NCI-H2171 (cell line): ENCODE measurements around the gene ZNF618.

ENCODE experiments used
- DNase-seq: peaks from one replicate; lab custom pipeline; 2025; lab: John Stamatoyannopoulos, UW

Gene ZNF618

DNA sequence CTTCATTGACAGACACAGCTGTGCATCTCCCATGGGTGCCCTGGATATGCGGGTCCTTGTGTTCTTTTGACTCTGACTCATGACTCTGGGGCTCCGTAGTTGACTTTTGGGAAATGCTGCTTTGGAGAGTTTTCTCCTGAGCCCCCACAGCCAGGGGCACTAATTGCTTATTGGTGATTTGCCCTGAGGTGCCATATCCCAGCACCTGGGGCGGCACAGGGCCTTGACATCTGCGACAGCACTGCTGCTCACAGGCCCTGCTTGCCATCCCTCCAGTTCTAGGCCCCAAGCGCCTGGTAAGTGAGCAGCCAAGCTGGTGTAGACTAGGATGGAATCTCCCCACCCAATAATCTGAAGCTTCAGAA lies 126.9 kb downstream of the ZNF618 start:
- no peak for DNase-seq

DNA sequence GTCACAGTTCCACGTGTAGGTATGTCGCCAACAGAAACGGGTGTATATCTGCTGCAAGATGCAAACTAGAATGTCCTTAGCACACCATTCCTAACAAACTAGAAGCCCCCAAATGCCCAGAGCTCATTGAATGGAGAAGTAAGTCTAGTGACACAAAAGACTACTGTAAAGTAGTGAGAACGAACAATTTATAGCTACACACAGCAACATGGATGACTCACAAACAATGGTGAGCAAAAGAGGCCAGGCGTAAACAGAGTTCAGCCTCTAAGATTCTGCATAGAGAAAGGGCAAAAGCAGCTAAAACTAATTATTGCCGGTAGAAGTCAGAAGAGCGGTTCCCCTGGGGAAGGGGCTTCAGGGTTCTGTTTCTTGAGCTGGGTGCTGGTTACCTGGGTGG lies 127.2 kb downstream of the ZNF618 start:
- DNase-seq = no peak

DNA sequence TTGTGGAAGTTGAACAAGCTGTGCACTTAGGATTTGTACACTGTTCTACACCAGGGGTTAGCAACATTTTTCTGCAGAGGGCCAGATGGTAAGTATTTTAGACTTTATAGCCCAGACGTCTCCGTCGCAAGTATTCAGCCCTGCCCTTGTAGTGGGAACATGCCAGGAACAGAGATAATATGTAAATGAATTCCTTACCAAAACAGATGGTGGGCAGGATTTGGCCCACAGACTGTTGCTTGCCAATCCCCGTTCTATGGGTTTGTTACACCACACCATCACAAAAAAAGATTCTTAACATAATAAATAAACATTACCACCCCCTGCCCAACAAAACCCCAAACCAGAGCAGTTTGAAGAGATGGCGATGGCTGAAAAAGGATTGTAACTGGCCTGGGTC lies 127.6 kb downstream of the ZNF618 start:
- peak; percentile 27 for DNase-seq

DNA sequence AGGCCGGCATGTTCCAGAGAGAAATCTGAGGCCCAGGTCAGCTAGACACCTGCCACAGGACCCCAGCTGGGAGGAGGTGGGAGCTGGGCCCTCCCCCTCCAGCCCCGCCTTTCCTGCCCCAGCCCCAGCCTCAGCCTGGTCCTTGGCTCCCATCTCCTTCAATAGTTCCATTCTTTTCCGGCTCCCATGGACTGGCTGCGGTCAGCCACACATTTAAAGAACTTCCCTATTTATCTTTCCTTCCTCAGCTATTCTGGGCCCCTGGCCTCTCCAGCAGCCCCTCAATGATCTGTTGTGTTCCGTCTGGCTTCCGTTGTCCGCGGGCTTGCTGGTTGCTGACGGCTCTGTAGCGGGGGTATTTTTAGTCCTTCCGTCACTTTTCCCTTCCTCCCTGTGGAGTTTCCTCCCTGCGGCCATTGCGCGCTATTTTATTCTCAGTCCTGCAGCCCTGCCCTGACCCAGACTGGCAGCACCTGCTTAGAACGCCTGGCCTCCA lies 128.2 kb downstream of the ZNF618 start:
- no peak for DNase-seq

DNA sequence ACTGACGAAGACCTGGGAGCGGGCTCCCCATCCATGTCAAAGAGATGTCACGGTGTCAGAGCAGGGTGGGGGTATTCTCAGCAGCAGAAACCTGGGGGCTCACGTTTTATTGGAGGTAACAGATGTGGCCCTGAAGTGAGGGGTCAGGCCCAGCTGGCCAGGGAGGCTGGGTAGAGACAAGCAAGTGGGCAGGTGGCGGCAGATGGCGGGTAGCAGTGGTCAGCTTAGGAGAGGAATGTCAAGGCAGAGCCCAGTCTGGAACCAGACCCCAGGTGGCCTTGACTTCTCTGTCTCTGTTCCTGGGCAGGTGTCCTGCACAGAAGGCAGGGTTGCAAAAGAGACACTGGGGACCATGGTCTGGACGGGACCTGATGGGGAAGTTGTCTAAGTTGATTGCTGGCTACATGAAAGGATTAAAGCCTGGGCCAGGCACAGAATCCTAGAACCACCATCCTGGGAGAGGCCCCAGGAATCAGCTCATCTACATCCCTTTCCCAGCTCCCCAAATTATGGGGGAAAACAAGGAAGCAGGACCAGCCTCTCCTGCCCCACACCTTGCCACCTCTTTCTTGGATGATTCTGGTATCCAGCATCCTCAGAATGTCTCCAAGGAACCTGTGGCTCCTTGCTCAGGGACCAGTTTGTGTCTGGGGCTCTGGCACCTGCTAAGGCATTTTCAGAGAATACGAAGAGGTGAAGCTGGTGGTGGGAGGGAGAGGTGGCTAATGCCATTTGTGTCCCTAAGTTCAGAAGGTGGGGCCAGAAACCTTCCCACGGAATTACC lies 129.5 kb downstream of the ZNF618 start:
- DNase-seq = no peak

DNA sequence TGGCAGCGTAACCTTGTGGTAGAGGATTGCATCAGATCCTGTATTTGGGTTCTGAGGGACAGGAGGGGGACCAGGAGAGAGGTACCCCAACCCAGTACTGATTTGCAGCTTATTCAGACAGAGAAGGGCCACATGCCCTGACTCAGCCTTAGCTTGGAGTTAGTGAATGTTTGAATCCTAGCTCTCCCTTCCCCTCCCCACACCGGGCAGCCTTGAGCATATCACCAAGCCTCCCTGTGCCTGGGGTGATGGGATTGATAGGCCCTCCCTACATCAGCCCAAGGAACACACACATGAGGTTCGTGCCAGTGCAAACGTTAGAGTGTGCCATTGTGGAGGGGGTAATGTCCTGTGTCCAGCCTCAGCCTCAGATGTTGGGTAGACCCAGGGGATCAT lies 130.0 kb downstream of the ZNF618 start:
- no peak for DNase-seq

DNA sequence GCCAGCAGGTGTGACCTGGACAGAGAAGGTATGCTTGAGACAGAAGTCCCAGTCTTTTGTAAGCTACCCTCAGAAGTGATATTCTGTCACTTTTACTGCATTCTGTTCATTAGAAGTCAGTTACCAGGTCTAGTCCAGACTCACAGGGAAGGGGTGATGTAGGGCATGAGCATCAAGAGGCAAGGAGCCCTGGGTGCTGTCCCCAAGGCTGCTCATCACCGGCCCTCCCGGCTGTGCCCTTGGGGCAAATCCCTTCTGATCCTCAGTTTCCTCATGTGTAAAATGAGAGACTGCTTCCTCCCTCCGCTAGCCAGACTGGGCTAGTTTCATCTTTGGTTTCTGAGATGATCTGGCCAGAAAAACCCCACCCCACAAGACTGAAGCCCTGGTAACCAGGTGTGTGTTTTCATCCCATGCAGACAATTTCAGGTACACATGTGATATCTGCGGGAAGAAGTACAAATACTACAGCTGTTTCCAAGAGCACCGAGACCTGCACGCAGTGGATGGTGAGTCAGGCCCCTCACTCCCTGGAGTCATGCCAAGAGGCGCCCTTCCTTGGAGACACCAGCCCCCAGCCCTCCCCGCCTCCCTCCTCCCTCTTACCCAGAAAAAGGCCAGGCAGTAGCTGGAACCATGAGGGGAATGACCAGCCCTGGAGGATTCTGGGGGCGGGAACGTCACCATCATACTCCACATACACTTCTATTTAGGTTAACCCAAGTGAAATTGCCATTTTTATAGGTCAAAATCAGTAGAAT lies 131.0 kb downstream of the ZNF618 start:
- no peak for DNase-seq

DNA sequence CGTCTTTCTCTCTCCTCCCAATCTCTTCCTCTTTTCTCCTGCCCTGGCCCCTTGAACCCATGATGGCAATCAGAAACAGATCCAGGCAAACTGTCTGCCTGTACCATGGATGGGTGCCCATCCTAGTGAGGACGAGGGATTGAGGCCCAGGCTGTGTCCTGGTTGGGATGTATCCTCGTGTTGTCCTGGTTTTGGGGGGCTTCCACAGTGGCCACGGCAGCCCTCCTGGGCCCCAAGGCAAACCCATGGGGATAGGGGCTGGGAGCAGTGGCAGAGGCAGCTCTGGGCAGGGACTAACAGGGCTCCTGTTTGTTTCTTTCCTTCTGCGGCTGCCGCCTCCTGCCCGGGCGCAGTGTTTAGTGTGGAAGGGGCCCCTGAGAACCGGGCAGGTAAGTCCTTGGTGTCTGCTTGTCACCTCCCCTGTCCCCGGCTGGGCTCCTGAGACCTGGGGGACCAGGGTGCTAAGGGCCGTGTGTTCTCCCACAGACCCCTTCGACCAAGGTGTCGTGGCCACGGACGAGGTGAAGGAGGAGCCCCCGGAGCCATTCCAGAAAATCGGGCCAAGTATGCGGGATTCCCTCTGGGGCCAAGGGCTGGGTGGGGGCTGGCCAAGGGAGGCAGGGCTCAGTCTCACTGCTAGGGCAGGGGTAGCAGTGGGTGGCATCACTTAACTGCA lies 132.0 kb downstream of the ZNF618 start:
- no peak for DNase-seq

DNA sequence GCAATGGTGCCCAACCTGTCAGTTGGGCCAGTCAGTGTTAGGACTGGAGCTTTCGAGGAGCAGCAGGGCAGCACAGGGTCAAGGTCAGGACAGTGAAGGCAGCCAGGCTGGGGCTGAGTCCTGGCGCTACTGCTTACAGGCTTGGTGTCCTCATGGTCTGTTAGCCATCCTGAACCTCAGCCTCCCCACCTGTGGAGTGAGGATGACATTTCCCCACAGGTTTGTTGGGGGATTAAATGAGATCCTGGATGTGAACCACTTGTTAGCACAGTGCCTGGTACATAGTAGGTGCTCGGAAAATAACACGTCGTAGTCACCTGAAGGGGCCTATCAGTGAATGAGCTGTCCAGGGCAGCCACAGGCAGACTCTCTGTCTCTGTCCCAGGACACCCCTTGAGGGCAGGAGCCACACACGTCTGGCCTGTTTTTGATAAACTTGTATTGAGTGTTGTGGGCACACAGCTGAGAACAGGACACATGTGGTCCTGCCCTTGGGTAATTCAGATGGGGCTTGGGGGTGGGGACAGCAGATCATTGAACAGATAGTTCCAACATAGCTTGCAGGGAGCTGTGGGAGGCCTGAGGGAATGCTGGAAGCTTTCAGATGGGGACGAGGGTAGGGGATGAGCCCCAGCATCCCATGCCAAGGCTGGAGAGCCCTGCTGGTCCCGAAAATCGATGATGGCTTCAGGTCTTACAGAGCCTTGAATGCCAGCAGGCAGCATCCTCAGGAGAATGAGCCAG lies 132.7 kb downstream of the ZNF618 start:
- no peak for DNase-seq

DNA sequence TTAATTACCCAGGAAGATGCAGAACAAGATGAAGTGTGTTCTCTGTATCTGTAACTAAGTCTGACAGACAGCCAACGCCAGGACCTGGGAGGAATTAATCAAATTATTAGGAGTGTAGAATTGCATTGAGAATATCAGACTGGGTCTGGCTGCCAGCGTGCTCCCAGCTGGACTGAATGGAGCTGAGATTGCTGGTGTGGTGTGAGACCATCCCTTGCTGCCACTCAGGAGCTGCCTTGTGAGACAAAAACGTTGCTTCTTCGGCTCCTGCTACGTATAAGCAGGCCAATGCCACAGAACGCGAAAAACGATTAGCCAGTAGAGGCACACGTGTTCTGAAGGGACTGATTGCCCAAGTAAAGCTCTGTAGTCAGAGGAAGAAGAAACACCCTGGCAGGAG lies 135.2 kb downstream of the ZNF618 start:
- DNase-seq = no peak

DNA sequence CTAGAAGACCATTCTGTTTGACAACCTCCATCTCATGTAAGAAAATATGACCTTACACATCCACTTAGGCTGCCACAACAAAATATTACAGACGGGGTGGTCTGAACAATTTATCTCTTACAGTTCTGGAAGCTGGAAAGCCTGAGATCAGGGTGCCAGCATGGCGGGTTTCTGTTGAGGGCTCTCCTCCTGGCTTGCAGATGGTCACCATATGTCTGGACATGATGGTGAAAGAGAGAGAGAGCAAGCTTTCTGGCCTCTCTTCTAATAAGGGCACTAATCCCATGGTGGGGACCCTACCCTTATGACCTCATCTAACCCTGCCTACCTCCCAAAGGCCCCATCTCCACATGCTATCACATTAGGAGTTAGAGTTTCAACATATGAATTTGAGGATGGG lies 136.0 kb downstream of the ZNF618 start:
- no peak for DNase-seq

DNA sequence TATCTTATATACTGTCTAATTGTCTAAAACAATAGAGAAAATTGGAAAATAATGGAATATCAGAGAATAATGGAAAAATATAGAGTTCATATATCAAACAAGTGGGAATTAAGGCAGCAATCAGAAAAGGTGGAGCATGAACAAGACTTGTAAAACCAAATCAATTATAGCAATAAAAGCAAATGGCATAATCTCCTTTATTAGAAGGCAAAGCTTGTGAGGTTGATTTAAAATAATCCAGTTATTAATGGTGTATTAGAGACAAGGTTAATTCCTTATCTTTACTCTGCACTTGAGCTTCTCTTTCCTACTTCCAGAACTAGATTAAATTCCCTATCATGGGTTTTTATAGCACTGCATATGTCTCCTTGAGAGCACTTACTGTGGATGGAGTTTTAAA lies 137.9 kb downstream of the ZNF618 start:
- no peak for DNase-seq

DNA sequence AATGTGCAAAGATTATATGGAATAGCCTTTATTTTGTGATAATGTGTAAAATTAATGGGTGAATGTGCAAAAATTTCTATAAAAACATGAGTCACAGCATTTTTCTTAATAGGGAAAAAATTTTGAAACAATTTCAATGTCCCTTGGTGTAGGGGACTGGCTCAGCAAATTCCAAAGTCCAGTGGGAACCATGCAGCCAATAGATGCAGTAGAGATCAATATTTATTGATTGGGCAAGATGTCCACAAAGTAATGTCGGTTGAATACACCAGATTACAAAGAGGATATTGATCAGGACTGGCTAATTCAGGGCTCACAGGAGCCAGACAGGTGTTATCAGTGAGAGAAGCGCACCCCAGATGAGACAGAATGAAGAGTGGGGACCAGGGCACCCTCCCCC lies 139.5 kb downstream of the ZNF618 start:
- no peak for DNase-seq

DNA sequence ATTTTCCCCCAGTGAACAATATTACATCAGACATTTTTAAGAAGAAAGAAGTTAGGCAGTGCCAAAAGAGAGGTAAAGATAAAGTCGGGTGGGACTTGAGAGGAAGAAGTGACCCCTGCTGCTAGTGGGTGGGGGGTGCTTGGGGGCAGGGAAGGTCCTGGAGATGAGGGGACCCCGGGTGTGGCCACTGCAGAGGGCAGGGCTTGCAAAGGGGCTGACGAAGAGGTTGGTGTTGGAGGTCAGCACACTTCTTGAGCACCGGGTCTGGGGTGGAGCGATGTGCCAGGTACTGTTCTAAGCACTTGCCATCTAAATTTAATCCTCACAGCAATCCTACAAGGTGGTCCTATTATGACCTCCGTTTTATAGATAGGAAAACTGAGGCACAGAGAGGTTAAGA lies 140.0 kb downstream of the ZNF618 start:
- no peak for DNase-seq

DNA sequence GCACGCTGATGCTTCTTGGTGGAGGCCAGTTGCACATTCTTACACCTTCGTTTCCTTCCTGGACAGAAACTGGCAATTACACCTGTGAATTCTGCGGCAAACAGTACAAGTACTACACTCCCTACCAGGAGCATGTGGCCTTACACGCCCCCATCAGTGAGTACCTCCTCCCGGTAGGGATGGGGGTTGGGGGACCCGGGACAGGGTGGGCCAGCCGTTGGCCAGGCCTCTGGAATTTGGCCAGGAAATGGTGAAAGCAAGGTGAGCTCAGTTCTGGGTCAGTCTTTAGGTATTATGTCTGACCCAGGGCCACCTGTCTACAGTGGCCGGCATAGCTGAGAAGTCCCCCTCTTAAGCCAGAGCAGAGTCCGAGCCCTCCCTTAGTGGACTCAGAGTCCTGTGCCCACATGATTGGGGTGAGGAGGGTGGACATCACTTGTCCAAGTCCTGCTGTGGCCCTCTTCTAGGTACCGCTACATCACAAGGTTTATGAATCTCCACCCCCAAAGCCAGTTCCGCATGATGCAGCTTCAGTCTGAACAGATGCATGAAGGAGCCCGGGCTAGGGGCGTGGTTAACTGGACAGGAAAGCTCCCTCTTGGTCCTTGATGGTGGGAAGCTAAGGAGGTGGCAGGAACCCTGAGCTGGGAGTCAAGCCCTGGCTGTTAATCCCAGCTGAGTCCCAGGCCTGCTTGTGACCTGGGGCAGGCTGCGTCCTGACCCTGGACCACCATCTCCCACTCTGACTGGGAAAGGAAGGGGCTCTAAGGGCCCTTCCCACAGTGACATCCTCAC lies 140.7 kb downstream of the ZNF618 start:
- no peak for DNase-seq

DNA sequence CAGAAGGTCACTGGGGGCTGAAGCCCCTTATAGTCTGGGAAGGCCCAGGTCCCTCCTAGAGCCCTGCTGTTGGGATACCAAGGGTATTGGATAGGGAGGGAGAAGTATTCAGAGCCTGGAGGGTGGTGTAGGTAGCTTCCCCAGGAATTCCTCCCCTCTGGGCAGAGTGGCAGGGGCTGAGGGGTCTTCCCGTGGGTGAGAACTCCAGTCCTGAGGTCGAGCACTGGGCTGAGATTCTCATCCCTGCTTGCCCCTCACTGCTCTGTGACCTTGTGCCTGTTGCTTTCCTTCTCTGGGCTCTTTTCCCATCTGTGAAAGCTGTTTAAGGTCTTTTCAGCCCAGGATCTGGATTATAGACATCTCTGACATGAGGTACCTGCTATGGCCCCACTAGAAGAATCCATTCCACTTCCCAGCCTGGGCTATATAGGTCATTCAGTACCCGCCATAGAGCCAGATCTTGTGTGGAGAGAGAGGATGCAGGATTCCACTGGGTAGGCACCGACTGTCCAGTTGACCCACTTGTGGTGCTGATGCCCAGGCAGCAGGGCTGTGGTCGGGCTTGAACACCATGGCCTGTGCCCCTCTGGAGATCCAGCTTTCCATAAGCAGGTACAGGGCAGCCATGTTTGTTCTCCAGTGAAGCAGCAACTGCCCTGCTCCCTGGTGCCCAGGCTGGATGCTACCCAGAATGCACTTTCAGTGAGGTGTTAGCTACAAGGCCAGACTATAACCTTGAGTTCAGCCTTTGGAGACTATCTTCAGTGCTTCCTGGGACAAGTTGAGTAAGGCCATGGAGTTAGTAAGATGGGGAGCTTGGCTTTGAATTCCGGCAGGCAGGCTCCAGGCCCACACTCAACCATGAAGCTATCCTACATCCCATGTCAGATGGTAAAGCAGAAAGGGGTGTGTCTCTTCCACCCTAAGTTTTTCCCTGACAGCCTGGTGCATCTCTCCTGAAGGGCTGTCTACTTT lies 141.9 kb downstream of the ZNF618 start:
- DNase-seq = no peak

DNA sequence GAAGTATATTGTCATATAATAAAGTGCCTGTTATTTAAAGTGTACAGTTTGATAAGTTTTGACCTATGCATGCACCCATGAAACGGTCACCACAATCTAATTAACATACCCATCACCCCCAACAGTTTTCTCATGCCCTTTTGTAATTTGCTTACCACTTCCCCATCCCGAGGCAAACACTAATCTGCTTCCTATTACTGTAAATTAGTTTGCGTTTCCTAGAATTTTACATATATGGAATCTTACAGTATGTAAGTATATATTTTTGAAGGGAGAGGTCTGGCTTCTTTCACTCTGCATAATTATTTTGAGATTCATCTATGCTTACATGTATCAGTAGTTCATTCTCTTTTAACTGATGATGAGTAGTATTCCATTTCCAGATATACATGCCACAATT lies 145.5 kb downstream of the ZNF618 start:
- DNase-seq = no peak

DNA sequence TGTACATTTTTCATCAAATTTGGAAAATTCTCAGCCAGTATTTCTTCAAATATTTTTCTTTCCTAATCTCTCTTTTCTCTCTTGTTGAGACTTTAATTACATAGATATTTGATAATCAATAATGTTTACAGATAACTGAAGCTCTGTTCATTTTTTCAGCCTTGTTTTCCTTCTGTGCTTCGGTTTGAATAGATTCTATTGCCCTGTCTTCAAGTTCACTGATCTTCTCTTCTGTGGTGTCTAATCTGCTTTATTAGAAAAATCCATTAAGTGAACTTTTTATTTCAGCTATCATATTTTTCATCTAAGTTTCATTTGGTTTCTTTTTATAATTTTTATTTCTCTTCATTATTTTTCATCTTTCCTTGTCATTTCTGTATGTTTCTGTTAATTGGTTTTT lies 147.9 kb downstream of the ZNF618 start:
- no peak for DNase-seq

DNA sequence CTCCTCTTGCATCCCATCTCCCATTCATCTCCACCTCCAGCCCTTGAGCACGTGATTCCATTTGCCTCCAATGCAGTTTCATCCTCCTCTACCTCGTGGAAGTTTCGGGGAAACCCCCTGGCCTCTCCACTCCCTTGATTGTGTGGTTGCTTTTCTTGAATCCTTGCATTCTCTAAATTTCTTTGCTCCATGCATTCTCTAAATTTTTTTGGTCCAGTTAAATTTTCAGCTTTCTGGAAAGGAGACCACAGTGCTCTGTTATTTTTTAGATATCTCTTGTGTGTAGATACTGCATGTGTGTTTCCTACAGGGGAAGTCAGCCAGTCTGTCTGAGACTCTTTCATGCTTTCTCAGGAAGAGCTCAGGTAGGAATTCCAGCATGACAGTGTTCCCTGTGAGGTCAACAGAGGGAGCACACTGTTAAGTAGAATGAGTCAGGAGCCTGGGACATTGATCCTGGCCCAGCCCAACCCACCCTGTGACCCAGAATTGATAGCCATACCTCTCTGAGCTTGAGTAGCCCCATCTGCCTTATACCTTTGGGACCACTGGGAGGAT lies 149.2 kb downstream of the ZNF618 start:
- no peak for DNase-seq

DNA sequence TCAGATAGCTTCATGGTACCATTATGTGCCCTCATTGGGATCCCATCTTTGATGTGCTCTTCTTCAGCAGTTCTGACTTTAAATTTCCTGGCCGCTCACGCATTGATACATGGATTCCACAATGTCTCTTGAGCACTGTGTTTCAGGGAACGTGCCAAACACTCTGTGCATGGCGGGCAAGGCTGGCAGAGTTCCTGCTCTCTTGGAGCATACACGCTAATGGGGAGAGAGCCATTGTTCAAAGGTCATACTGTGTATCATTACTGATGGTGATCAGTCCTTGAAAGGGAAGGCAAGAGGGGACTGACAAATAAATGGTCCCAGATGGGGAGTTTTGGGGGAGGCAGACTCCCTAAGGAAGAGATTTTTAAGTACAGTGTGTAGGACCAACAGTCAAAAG lies 149.7 kb downstream of the ZNF618 start:
- DNase-seq = no peak
